GM12878 (cell line): ENCODE measurements around the gene TOM1L2. TPM values are rescaled to one million over a fixed set of nuclear protein-coding genes. Genes with fewer than 3 reads are reported as not detected.

Experiments used
- ATAC-seq: fragments of 200-7000 bp; cut with Tn5 transposase; 3 replicates; pipeline ENCODE4 v1.9.1; 2020; ENCODE audit warnings: mild to moderate bottlenecking, moderate library complexity
- BruUV-seq: library from RNA; stranded (reverse); fragments of 400-500 nt; replicated peaks from 2 replicates; lab custom pipeline; 2021; lab: Mats Ljungman, UMichigan
- CTCF ChIA-PET: fragments of 300-600 bp; sonication (Branson Sonifier 250); formaldehyde crosslinking; extraction: SDS; loops from one replicate; lab custom pipeline; 2021; ENCODE audit warnings: inconsistent platforms; lab: Yijun Ruan, JAX
- POLR2A ChIA-PET: fragments of 350-600 bp; formaldehyde crosslinking; extraction: SDS; loops from one replicate; lab custom pipeline; 2021; ENCODE audit warnings: inconsistent platforms; lab: Charles Lee
- RAD21 ChIA-PET: fragments of 300-600 bp; sonication (Branson Sonifier 250); formaldehyde crosslinking; loops from one replicate; lab custom pipeline; 2023; ENCODE audit warnings: antibody characterized with exemption; ENCODE audit not compliant: unreplicated experiment; lab: Charles Lee
- SMC1A ChIA-PET: fragments of 300-600 bp; sonication (Branson Sonifier 250); formaldehyde crosslinking; loops from one replicate; lab custom pipeline; 2023; ENCODE audit not compliant: unreplicated experiment, uncharacterized antibody; lab: Charles Lee
- DNase-seq: peaks from one replicate; pipeline ENCODE4 v3.0.0-alpha.2; 2011; ENCODE audit warnings: low read depth, low spot score
- FAIRE-seq: peaks from 3 replicates; lab custom pipeline; 2011; peaks lifted over from hg19 to GRCh38; lab: Jason Lieb, UNC
- H2AFZ ChIP-seq: 2 replicates; pipeline ENCODE4 v1.6.0; 2011; ENCODE audit warnings: low read depth, low read length, control low read depth; ENCODE audit not compliant: control insufficient read depth
- H3K27ac ChIP-seq: 2 replicates; pipeline ENCODE4 v1.5.1; 2011; ENCODE audit warnings: control low read depth; ENCODE audit not compliant: control insufficient read depth, insufficient read depth
- H3K27me3 ChIP-seq, 2 experiments: replicated peaks in 1 of 2; 2 replicates each; pipeline versions ENCODE4 v1.6.0 to v1.6.1; 2011; ENCODE audit warnings: low read length in 1 of 2; ENCODE audit not compliant: control insufficient read depth in 2 of 2, insufficient read depth in 2 of 2
- H3K36me3 ChIP-seq, 2 experiments: 2 replicates each; pipeline ENCODE4 v1.5.1; 2011; ENCODE audit warnings: low read length in 1 of 2; ENCODE audit not compliant: control insufficient read depth in 2 of 2, insufficient read depth in 2 of 2
- H3K4me1 ChIP-seq: 2 replicates; pipeline ENCODE4 v1.6.1; 2011; ENCODE audit warnings: mild to moderate bottlenecking, low read length, moderate library complexity, mixed read lengths; ENCODE audit not compliant: control insufficient read depth, insufficient read depth
- H3K4me2 ChIP-seq: 2 replicates; pipeline ENCODE4 v1.6.0; 2011; ENCODE audit warnings: control low read depth; ENCODE audit not compliant: control insufficient read depth, insufficient read depth
- H3K4me3 ChIP-seq: fragments of 200-600 bp; sonication (generic); 2 replicates; pipeline ENCODE4 v1.5.1; 2016
- H3K79me2 ChIP-seq: 2 replicates; pipeline ENCODE4 v1.6.0; 2011; ENCODE audit warnings: low read length; ENCODE audit not compliant: control insufficient read depth, insufficient read depth
- H3K9ac ChIP-seq: 2 replicates; pipeline ENCODE4 v1.8.0; 2011; ENCODE audit warnings: low read length, control low read depth, mixed read lengths; ENCODE audit not compliant: control insufficient read depth, insufficient read depth
- H3K9me3 ChIP-seq: replicated peaks from 3 replicates; pipeline ENCODE4 v1.5.1; 2011; ENCODE audit warnings: mild to moderate bottlenecking, low read length; ENCODE audit not compliant: control insufficient read depth, insufficient read depth
- H4K20me1 ChIP-seq: 2 replicates; pipeline ENCODE4 v1.6.0; 2011; ENCODE audit not compliant: control insufficient read depth, insufficient read depth
- ATF7 ChIP-seq: fragments of 450-650 bp; IDR thresholded peaks from 2 replicates; pipeline ENCODE4 v1.6.1; 2016; ENCODE audit warnings: low read depth, mild to moderate bottlenecking
- BHLHE40 ChIP-seq, 2 experiments: fragments of 450-650 bp in 1 of 2; IDR thresholded peaks; 2 replicates each; pipeline ENCODE4 v1.6.1; 2011 to 2017; ENCODE audit warnings: low read depth in 2 of 2, borderline replicate concordance in 1 of 2, improper control_type of control experiment in 1 of 2, low read length in 1 of 2, mild to moderate bottlenecking in 1 of 2
- EGR1 ChIP-seq, 2 experiments: IDR thresholded peaks; 1 replicate in 1 of 2; 2 replicates in 1 of 2; pipeline ENCODE4 v1.6.1; 2011 to 2012; ENCODE audit warnings: low read depth in 2 of 2, low read length in 2 of 2, borderline replicate concordance in 1 of 2, mild to moderate bottlenecking in 1 of 2, moderate library complexity in 1 of 2
- HDAC6 ChIP-seq: fragments of 200-600 bp; sonication (generic); IDR thresholded peaks from one replicate; pipeline ENCODE4 v1.8.0; 2017; ENCODE audit warnings: antibody characterized with exemption; ENCODE audit not compliant: unreplicated experiment
- KDM1A ChIP-seq: fragments of 200-600 bp; sonication (generic); IDR thresholded peaks from 2 replicates; pipeline ENCODE4 v1.6.1; 2016; ENCODE audit warnings: borderline replicate concordance
- NR2C2 ChIP-seq: IDR thresholded peaks from 2 replicates; pipeline ENCODE4 v1.6.1; 2011; ENCODE audit warnings: borderline replicate concordance, low read depth; ENCODE audit not compliant: control insufficient read depth, insufficient read length
- NRF1 ChIP-seq: conservative IDR thresholded peaks from 2 replicates; pipeline ENCODE4 v1.6.1; 2011; ENCODE audit warnings: mild to moderate bottlenecking, low read depth, low read length, improper control_type of control experiment
- RUNX3 ChIP-seq: IDR thresholded peaks from 2 replicates; pipeline ENCODE4 v1.6.1; 2012; ENCODE audit warnings: low read length, inconsistent platforms
- SUPT20H ChIP-seq: IDR thresholded peaks from 2 replicates; pipeline ENCODE4 v1.6.1; 2011; ENCODE audit warnings: low read depth, mild to moderate bottlenecking, low read length, moderate library complexity, borderline replicate concordance; ENCODE audit not compliant: control insufficient read depth
- WGBS: methylation state at CpG from one replicate; pipeline ENCODE4 v1.1.6; 2016; ENCODE audit warnings: low lambda C conversion rate; ENCODE audit not compliant: insufficient replicate concordance, insufficient coverage; ENCODE audit errors: missing lambda C conversion rate; 5-methylcytosine and 5-hydroxymethylcytosine counted together
- in situ Hi-C: fragments of 300-500 bp; cut with MboI; formaldehyde crosslinking; loops from 9 replicates; pipeline ENCODE4 v1.14.3; 2018; ENCODE audit warnings: mixed read lengths
- intact Hi-C: fragments of 100-400 bp; cut with micrococcal nuclease; formaldehyde crosslinking; loops from one replicate; pipeline ENCODE4 v1.14.2; 2022; ENCODE audit not compliant: unreplicated experiment
- polyA plus RNA-seq, 11 experiments: library from polyadenylated mRNA; depleted of rRNA in 4 of 11; unstranded in 6 of 11; stranded (reverse) in 5 of 11; fragments of >200 nt; fragmentation: Nextera tagmentation in 4 of 11; fragmentation: Illumina TruSeq in 1 of 11; extraction: Ambion mirVana in 4 of 11; extraction: Trizol in 1 of 11; gene quantifications; 1 replicate in 1 of 11; 2 replicates in 10 of 11; pipeline versions ENCODE4 v1.2.1 to v1.2.3, GENCODE V29; 2011 to 2016; ENCODE audit warnings: inconsistent platforms in 2 of 11, missing spikeins in 2 of 11, low read depth in 1 of 11
- total RNA-seq, 4 experiments: library from RNA; depleted of rRNA in 3 of 4; stranded (reverse); fragments of >200 nt in 3 of 4; fragmentation: Illumina TruSeq in 1 of 4; extraction: Trizol in 1 of 4; gene quantifications; 2 replicates each; pipeline versions ENCODE4 v1.2.1 to v1.2.3, GENCODE V29; 2013 to 2021
- TF ChIP-seq, protein P1 (sequence below): fragments of 450-650 bp; IDR thresholded peaks from 2 replicates; pipeline ENCODE4 v1.6.1; 2017; ENCODE audit warnings: mild to moderate bottlenecking, moderate library complexity
- TF ChIP-seq, protein P2 (sequence below): IDR thresholded peaks from 2 replicates; pipeline ENCODE4 v1.6.1; 2012; ENCODE audit warnings: low read depth, low read length, improper control_type of control experiment
- TF ChIP-seq, protein P3 (sequence below): IDR thresholded peaks from 2 replicates; pipeline ENCODE4 v1.6.1; 2011; ENCODE audit warnings: low read depth, mild to moderate bottlenecking, low read length, moderate library complexity, borderline replicate concordance; ENCODE audit errors: extremely low read depth
- TF ChIP-seq, protein P4 (sequence below): IDR thresholded peaks from 2 replicates; pipeline ENCODE4 v1.6.1; 2011; ENCODE audit warnings: low read depth, low read length, improper control_type of control experiment, borderline replicate concordance
- TF ChIP-seq, protein P5 (sequence below): IDR thresholded peaks from 2 replicates; pipeline ENCODE4 v1.6.1; 2011; ENCODE audit warnings: mild to moderate bottlenecking, low read depth, low read length, moderate library complexity; ENCODE audit not compliant: insufficient replicate concordance

The TOM1L2 gene
- total and polyA plus RNA-seq, 10 of the 15 experiments (the other 5 are each of a cell fraction or from before 2014, with no cell fraction given), result 0.19 to 19.2 (median 8.1) TPM

DNA sequence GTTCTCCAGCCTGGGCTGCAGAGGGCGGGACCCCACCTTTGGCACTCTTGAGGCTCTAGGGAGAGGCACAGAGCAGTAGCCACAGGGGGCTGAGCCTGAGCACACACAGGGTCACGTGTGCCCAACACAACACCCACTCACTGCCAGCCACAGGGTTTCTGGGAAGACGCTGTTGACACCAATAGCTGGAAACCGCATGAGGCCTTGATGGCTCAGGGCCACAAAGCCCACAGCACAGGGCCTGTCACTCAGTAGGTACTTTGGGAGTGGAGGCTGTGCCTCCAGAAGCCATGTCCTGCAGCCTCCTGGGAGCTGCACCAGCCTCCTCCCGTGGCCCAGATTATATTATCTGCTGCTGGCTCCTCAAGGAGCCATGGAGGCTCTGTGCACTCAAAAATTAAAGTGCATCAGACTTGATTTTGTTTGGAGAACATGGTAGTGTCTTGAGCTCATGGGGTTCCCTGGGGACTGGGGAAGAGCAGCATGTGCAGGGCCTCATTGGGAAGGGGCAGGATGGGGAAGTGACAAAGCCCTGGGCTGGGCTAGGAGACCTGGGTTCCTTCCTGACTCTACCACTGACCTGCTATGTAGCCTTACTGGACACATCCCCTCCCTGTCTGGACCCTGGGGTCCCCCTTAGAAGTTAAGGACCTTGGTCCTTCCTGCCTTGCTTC lies 122.9 kb downstream of the TOM1L2 start:
- H4K20me1 ChIP-seq, result no peaks in the 10 kb centered on the region
- ATAC-seq, result peak; percentile 79
- H3K4me2 ChIP-seq, result no peak overlapping the region
- no peaks in the 10 kb centered on the region for H3K27me3 ChIP-seq
- H3K4me3 ChIP-seq, result no peak overlapping the region
- no peaks in the 10 kb centered on the region for H3K36me3 ChIP-seq
- in situ Hi-C loops (no loop called here), intact Hi-C loops (no loop called here)
- peak overlapping the region; percentile 59 for H3K27ac ChIP-seq
- POLR2A ChIA-PET, result interaction anchor here (0.5 to 4.0 kb wide), 7 partner anchors 8 to 111 kb away, joined by 3 to 37 read pairs (median 4); partner anchors contain the start of gene SREBF1
- FAIRE-seq, result peak; percentile 68
- BruUV-seq, result no TSS peak
- H3K9ac ChIP-seq, result 0 out of 2 replicates have a peak overlapping the region, but pooled peaks have one; percentile 9
- no peaks in the 10 kb centered on the region for H3K79me2 ChIP-seq
- WGBS, result 0% methylated on average over 5 of the region's 5 CpGs
- SMC1A ChIA-PET, result interaction anchor here (0.6 to 2.4 kb wide), 13 partner anchors 9 to 177 kb away, joined by 3 to 12 read pairs (median 4); no protein-coding TSS in a partner anchor
- CTCF ChIA-PET, result interaction anchor here (0.7 to 3.6 kb wide), 10 partner anchors 8 to 184 kb away, joined by 3 to 14 read pairs (median 5); partner anchors contain the start of gene SREBF1
- RAD21 ChIA-PET, result interaction anchor here (0.7 to 2.1 kb wide), 10 partner anchors 9 to 184 kb away, joined by 3 to 12 read pairs (median 4); partner anchors contain the start of gene SREBF1
- H3K4me1 ChIP-seq, result peaks cover 27% of the 10 kb centered on the region
- H3K9me3 ChIP-seq, result no peaks in the 10 kb centered on the region
- peak overlapping the region; percentile 46; the same call in 1 of the 2 replicates for H2AFZ ChIP-seq
- peak; percentile 55 for DNase-seq
- TF ChIP-seq NR2C2 (no peak), BHLHE40 (IDR thresholded peaks at IDR 0.05; ENCODE audit: borderline replicate concordance in 1 of 2, low read depth in 2 of 2, low read length in 1 of 2) (peak; percentile 84 to 91), EGR1 (IDR thresholded peaks at IDR 0.05; ENCODE audit: borderline replicate concordance in 1 of 2, low read depth in 2 of 2, low read length in 2 of 2) (peak in 1 of 2 experiments; percentile 81; a peak in 1 of 3 replicates), KDM1A (no peak), ATF7 (peak; percentile 40), SUPT20H (no peak), HDAC6 (no peak), NRF1 (no peak), RUNX3 (peak; percentile 89)
- TF ChIP-seq, protein P1, sequence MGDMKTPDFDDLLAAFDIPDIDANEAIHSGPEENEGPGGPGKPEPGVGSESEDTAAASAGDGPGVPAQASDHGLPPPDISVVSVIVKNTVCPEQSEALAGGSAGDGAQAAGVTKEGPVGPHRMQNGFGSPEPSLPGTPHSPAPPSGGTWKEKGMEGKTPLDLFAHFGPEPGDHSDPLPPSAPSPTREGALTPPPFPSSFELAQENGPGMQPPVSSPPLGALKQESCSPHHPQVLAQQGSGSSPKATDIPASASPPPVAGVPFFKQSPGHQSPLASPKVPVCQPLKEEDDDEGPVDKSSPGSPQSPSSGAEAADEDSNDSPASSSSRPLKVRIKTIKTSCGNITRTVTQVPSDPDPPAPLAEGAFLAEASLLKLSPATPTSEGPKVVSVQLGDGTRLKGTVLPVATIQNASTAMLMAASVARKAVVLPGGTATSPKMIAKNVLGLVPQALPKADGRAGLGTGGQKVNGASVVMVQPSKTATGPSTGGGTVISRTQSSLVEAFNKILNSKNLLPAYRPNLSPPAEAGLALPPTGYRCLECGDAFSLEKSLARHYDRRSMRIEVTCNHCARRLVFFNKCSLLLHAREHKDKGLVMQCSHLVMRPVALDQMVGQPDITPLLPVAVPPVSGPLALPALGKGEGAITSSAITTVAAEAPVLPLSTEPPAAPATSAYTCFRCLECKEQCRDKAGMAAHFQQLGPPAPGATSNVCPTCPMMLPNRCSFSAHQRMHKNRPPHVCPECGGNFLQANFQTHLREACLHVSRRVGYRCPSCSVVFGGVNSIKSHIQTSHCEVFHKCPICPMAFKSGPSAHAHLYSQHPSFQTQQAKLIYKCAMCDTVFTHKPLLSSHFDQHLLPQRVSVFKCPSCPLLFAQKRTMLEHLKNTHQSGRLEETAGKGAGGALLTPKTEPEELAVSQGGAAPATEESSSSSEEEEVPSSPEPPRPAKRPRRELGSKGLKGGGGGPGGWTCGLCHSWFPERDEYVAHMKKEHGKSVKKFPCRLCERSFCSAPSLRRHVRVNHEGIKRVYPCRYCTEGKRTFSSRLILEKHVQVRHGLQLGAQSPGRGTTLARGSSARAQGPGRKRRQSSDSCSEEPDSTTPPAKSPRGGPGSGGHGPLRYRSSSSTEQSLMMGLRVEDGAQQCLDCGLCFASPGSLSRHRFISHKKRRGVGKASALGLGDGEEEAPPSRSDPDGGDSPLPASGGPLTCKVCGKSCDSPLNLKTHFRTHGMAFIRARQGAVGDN, result peak; percentile 54; the same call in 1 of the 2 replicates
- TF ChIP-seq, protein P2, sequence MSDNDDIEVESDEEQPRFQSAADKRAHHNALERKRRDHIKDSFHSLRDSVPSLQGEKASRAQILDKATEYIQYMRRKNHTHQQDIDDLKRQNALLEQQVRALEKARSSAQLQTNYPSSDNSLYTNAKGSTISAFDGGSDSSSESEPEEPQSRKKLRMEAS, result peak; percentile 40; the same call in 1 of the 2 replicates
- TF ChIP-seq, protein P3, sequence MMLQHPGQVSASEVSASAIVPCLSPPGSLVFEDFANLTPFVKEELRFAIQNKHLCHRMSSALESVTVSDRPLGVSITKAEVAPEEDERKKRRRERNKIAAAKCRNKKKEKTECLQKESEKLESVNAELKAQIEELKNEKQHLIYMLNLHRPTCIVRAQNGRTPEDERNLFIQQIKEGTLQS, result peak; percentile 47; the same call in 1 of the 2 replicates
- TF ChIP-seq, protein P4, sequence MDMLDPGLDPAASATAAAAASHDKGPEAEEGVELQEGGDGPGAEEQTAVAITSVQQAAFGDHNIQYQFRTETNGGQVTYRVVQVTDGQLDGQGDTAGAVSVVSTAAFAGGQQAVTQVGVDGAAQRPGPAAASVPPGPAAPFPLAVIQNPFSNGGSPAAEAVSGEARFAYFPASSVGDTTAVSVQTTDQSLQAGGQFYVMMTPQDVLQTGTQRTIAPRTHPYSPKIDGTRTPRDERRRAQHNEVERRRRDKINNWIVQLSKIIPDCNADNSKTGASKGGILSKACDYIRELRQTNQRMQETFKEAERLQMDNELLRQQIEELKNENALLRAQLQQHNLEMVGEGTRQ, result peak; percentile 79
- TF ChIP-seq, protein P5, sequence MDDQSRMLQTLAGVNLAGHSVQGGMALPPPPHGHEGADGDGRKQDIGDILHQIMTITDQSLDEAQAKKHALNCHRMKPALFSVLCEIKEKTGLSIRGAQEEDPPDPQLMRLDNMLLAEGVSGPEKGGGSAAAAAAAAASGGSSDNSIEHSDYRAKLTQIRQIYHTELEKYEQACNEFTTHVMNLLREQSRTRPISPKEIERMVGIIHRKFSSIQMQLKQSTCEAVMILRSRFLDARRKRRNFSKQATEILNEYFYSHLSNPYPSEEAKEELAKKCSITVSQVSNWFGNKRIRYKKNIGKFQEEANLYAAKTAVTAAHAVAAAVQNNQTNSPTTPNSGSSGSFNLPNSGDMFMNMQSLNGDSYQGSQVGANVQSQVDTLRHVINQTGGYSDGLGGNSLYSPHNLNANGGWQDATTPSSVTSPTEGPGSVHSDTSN, result peak; percentile 76
